PC-3 (cell line): ENCODE data around the gene CFAP65.

Source experiments
- EZH2phosphoT487 ChIP-seq: fragments of 300-600 bp; sonication (generic); IDR thresholded peaks from 2 replicates; pipeline ENCODE4 v1.6.1; 2018; ENCODE audit warnings: mild to moderate bottlenecking, antibody characterized with exemption, low read length, borderline replicate concordance
- TF ChIP-seq, protein P1 (sequence below): fragments of 300-600 bp; sonication (generic); conservative IDR thresholded peaks from 2 replicates; pipeline ENCODE4 v1.5.1; 2017; ENCODE audit warnings: antibody characterized with exemption, low read depth, mild to moderate bottlenecking, low read length

DNA sequence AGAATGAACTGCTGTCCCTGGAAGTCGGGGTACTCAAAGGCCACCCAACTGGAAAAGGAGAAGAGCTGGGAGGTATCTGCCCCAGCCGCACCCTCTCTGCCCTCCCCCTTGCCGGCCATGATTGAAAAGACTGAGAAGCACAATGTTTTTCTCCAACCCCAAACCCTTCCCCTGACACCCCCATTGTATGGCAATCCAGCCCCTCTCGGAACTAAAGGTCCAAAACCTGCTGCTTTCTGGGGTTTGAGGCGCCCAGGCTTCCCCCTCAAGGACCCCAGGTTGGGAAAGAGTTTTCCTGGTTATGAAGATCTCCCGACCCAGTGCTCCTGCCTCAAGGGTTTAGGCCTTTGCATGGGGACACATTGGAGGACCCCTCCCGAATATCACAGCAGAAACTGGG lies 49.1 kb downstream of the CFAP65 start:
- TF ChIP-seq, protein P1, sequence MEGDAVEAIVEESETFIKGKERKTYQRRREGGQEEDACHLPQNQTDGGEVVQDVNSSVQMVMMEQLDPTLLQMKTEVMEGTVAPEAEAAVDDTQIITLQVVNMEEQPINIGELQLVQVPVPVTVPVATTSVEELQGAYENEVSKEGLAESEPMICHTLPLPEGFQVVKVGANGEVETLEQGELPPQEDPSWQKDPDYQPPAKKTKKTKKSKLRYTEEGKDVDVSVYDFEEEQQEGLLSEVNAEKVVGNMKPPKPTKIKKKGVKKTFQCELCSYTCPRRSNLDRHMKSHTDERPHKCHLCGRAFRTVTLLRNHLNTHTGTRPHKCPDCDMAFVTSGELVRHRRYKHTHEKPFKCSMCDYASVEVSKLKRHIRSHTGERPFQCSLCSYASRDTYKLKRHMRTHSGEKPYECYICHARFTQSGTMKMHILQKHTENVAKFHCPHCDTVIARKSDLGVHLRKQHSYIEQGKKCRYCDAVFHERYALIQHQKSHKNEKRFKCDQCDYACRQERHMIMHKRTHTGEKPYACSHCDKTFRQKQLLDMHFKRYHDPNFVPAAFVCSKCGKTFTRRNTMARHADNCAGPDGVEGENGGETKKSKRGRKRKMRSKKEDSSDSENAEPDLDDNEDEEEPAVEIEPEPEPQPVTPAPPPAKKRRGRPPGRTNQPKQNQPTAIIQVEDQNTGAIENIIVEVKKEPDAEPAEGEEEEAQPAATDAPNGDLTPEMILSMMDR, result no peak
- TF ChIP-seq EZH2phosphoT487, result no peak
